Measurements from ENCODE around the gene PLIN5.

- TF ChIP-seq POLR2A (IDR thresholded peaks at IDR 0.05; ENCODE audit: low read depth, low read length) (no peak), POLR2AphosphoS5 (IDR thresholded peaks at IDR 0.05; ENCODE audit: low read depth, low read length) (no peak), TAF1 (IDR thresholded peaks at IDR 0.05; ENCODE audit: borderline replicate concordance, low read depth, low read length) (no peak)
Observed at GRCh38 chr19:4515732-4516131, 19.3 kb downstream of the PLIN5 start.
